Activated naive CD4-positive, alpha-beta T cell treated with anti-CD3 and anti-CD28 coated beads for 36 hours (primary cell): ENCODE measurements around the gene MIS18A. TPM values are rescaled to one million over a fixed set of nuclear protein-coding genes. Genes with fewer than 3 reads are reported as not detected.

Source experiments
- CTCF ChIA-PET: fragments of 350-600 bp; sonication (Branson Sonifier 250); formaldehyde crosslinking; loops from one replicate; lab custom pipeline; 2021; ENCODE audit warnings: antibody characterized with exemption; lab: Charles Lee
- DNase-seq: peaks from one replicate; pipeline ENCODE4 v3.0.0-alpha.2; 2020
- H3K27ac Mint-ChIP-seq: one replicate; pipeline ENCODE4 v1.8.0; 2021; ENCODE audit warnings: mild to moderate bottlenecking, mixed read lengths
- H3K27me3 Mint-ChIP-seq: one replicate; pipeline ENCODE4 v1.8.0; 2021; ENCODE audit warnings: low read depth, mixed read lengths
- H3K36me3 Mint-ChIP-seq: one replicate; pipeline ENCODE4 v1.8.0; 2021; ENCODE audit warnings: low read depth, mixed read lengths
- H3K4me1 Mint-ChIP-seq: one replicate; pipeline ENCODE4 v1.8.0; 2021; ENCODE audit warnings: low read depth, mixed read lengths
- H3K4me3 Mint-ChIP-seq: one replicate; pipeline ENCODE4 v1.8.0; 2021; ENCODE audit warnings: mild to moderate bottlenecking, moderate library complexity, mixed read lengths
- H3K9me3 Mint-ChIP-seq: one replicate; pipeline ENCODE4 v1.8.0; 2021; ENCODE audit warnings: mixed read lengths
- intact Hi-C: fragments of 100-400 bp; cut with micrococcal nuclease; formaldehyde crosslinking; loops from one replicate; pipeline ENCODE4 v1.15.1; 2023
- total RNA-seq, 2 experiments: library from RNA; stranded (reverse); gene quantifications; one replicate each; pipeline ENCODE4 v1.2.3, GENCODE V29; 2021

Gene MIS18A
- total RNA-seq, 2 experiments from 2014 or later, result 37.4 to 37.8 TPM

GRCh38 chr21:32245971-32246370 lies 32.9 kb downstream of the MIS18A start:
- Mint-ChIP-seq H3K27me3 (peaks cover 3% of the 10 kb centered on the region), H3K4me3 (no peak overlapping the region), H3K9me3 (peaks cover 2% of the 10 kb centered on the region), H3K36me3 (no peaks in the 10 kb centered on the region), H3K4me1 (peaks cover 6% of the 10 kb centered on the region), H3K27ac (no peak overlapping the region)
- no peak for DNase-seq
- CTCF ChIA-PET, result no interaction called here
- intact Hi-C loops, result no loop called here

- Mint-ChIP-seq H3K9me3 (peaks cover 8% of the 10 kb centered on the region), H3K36me3 (no peaks in the 10 kb centered on the region), H3K4me1 (peaks cover 10% of the 10 kb centered on the region), H3K27ac (no peak overlapping the region), H3K27me3 (peaks cover 3% of the 10 kb centered on the region), H3K4me3 (no peak overlapping the region)
- intact Hi-C loops, result no loop called here
- CTCF ChIA-PET, result no interaction called here
- DNase-seq, result no peak
Observed at GRCh38 chr21:32240851-32241687, 37.8 kb downstream of the MIS18A start.

DNA sequence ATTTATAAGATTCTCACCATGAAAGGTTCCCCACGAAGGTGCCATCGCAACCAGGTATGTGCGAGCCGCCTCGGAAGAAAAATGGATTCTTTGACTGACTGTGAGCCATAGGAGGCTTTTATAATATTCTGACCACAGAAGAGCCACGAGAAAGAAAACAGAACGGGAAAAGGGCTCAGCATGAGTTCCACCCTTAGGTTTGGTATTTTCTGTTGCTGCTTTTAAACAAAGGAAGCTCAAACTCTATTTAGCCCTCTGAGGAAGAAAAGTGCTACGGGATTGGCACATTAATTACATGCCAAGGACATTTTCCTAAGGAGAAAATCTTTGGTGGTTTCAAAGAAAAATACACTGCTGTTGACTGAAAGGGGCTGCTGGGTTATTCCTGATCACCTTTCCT lies 39.3 kb downstream of the MIS18A start:
- H3K9me3 Mint-ChIP-seq, result peaks cover 8% of the 10 kb centered on the region
- CTCF ChIA-PET, result no interaction called here
- H3K4me1 Mint-ChIP-seq, result peaks cover 10% of the 10 kb centered on the region
- DNase-seq, result no peak
- no peaks in the 10 kb centered on the region for H3K36me3 Mint-ChIP-seq
- intact Hi-C loops, result no loop called here
- H3K27me3 Mint-ChIP-seq, result peaks cover 4% of the 10 kb centered on the region
- no peak overlapping the region for H3K27ac Mint-ChIP-seq
- no peak overlapping the region for H3K4me3 Mint-ChIP-seq

DNA sequence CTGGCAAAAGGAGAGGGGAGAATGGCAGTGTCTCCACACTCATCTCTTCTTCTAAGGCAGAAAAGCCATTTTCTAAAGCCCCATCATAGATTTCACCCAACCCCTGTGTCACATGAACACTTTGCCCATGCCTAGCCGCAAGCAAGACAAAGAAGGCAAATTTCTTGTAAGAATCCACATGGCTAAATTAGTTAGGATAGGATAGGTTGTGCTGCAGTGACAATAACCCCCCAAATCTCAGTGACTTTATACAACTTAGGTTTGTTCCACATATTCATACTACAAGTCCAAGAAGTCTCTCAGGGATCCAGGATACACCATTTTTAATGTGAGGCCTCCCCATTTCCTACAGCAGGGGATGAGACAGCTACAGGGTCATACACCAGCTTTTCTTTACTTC lies 40.8 kb downstream of the MIS18A start:
- no peak overlapping the region for H3K4me3 Mint-ChIP-seq
- no peak for DNase-seq
- CTCF ChIA-PET, result no interaction called here
- H3K9me3 Mint-ChIP-seq, result peaks cover 8% of the 10 kb centered on the region
- H3K36me3 Mint-ChIP-seq, result no peaks in the 10 kb centered on the region
- H3K4me1 Mint-ChIP-seq, result peaks cover 10% of the 10 kb centered on the region
- no peak overlapping the region for H3K27ac Mint-ChIP-seq
- intact Hi-C loops, result no loop called here
- peaks cover 6% of the 10 kb centered on the region for H3K27me3 Mint-ChIP-seq

DNA sequence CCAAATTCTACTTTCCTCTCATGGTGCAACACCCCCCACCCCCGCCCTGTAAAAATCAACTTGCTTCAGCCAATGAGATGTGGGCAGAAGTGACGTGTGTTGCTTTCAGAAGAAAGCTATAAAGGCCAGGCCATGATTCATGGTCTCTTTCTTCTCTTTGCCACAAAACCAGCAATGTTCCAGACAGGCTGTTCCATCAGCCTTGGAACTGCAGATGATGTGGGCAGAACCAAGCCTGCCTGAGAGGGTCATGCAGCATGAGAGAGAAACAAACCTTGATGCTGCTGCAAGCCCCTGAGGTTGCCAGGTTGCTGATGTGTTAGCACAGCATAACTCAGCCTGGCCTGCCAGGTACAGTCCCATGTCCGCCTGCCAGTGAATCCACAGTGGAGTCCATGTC lies 41.8 kb downstream of the MIS18A start:
- no peak overlapping the region for H3K4me3 Mint-ChIP-seq
- no peaks in the 10 kb centered on the region for H3K36me3 Mint-ChIP-seq
- intact Hi-C loops, result no loop called here
- H3K9me3 Mint-ChIP-seq, result peaks cover 8% of the 10 kb centered on the region
- CTCF ChIA-PET, result interaction anchor here (0.6 to 1.5 kb wide), 2 partner anchors 20 to 1161 kb away, joined by 3 to 5 read pairs; no protein-coding TSS in a partner anchor
- H3K4me1 Mint-ChIP-seq, result peaks cover 10% of the 10 kb centered on the region
- H3K27ac Mint-ChIP-seq, result no peak overlapping the region
- DNase-seq, result no peak
- peaks cover 6% of the 10 kb centered on the region for H3K27me3 Mint-ChIP-seq

- CTCF ChIA-PET, result no interaction called here
- Mint-ChIP-seq H3K9me3 (peaks cover 8% of the 10 kb centered on the region), H3K4me1 (no peaks in the 10 kb centered on the region), H3K27me3 (peaks cover 6% of the 10 kb centered on the region), H3K4me3 (no peak overlapping the region), H3K36me3 (no peaks in the 10 kb centered on the region), H3K27ac (no peak overlapping the region)
- intact Hi-C loops, result no loop called here
- DNase-seq, result no peak
Observed at GRCh38 chr21:32233722-32234301, 45.0 kb downstream of the MIS18A start.

DNA sequence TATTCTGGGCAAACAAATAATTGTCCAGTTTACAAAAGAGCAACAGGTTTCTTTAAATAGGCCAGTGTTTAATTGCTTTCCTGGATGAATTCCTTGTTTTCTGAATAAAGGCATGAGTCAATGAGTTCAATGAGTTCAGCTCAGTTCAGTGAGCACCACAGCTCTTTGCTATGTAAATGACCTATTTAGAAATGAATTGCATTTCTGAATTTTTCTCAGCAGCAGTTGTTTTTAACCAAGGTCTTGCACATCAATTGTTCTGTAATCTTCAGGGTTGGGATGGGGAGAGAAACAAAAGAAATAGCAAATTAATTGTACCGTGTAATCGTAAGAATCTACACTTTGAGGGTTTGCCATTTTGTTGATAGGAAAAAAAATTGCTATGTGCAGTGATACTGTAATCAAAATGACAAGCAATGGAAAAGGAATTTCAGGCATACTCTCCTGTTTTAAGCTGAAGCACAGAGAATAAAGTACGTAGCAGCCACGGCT lies 45.7 kb downstream of the MIS18A start:
- Mint-ChIP-seq H3K4me1 (no peaks in the 10 kb centered on the region), H3K27me3 (peaks cover 2% of the 10 kb centered on the region), H3K27ac (no peak overlapping the region), H3K36me3 (no peaks in the 10 kb centered on the region), H3K4me3 (no peak overlapping the region), H3K9me3 (peaks cover 3% of the 10 kb centered on the region)
- CTCF ChIA-PET, result no interaction called here
- intact Hi-C loops, result no loop called here
- DNase-seq, result no peak

- DNase-seq, result no peak
- CTCF ChIA-PET, result no interaction called here
- Mint-ChIP-seq H3K27ac (no peak overlapping the region), H3K4me3 (no peak overlapping the region), H3K4me1 (no peaks in the 10 kb centered on the region), H3K9me3 (peaks cover 13% of the 10 kb centered on the region), H3K27me3 (no peaks in the 10 kb centered on the region), H3K36me3 (no peaks in the 10 kb centered on the region)
- intact Hi-C loops, result no loop called here
Observed at GRCh38 chr21:32226444-32226843, 52.4 kb downstream of the MIS18A start.

Other genes starting within 250 kb of the MIS18A start
- not detected for gene MRAP, start 19.8 kb upstream of the MIS18A start, total RNA-seq
- gene URB1, start 114.0 kb upstream of the MIS18A start, total RNA-seq, result 10 to 100 TPM; 20.8 to 21.4 TPM
- gene EVA1C, start 133.7 kb upstream of the MIS18A start, total RNA-seq, result 1 to 10 TPM; 5.3 to 5.9 TPM